ENCODE measurements around the gene CREB5.

CREB5 gene

DNA sequence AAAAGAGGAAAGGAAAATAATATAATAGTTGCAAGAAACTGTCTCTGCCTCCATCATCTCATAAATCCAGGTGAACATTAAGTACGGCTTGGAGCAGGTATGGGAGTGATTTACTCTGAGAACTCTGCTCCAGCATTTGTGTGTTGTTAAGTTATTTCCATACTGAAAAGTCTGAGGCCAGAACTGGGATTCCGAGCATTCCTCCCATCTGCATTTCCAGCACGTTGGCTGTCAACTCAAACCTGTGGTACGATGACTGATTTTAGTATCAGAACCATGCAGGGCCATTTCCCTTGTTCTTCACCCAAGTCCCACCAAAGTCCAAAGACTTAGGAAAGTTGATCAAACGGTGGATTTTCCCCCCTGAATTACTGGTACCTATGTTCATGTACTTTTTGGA lies 104.9 kb downstream of the CREB5 start:
- DNase-seq, result no peak

GRCh38 chr7:28517606-28518005 lies 105.3 kb downstream of the CREB5 start:
- DNase-seq, result no peak

DNA sequence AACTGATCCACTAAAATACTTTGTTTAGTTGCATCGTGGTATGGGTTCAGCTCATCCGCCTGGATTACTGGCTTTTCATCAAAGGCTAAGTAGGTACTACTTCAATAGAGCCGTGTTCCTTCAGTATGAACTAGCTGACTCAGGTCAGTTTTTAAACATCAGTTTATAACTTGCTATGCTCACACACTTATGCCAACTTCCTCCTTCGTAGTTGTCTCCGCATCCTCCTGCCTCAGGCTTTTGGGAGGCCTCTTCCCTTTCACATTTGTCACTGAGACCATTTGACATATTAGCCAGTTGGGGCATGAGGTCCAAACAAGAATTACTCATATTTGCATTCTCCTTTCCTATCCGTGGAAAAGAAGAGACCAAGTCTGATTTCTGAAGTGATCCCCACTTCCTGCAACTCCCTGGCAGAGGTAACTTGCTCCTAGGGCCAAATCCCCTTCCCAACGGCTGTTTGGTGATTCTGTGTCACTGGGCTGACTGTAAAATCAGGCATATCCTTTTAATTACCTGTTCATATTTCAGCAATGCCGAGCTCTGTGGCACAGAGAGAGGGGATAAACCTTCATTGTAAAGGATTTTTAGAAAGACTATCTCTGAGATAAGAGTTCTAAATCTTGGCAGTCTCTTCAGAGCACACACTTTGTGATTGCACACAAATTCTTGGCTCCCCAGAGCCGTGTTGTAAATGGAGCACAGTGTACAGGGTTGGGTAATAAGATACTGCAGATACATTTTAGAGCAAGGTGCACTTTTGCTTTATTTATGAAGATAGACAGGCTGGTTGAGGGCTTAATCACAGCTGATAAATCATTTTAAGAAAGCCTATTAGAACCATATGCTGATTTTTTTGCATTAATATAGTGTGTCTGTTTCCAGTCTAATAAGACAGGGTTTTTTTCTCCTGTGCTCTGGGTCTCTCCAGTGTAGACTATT lies 108.0 kb downstream of the CREB5 start:
- DNase-seq, result no peak

DNA sequence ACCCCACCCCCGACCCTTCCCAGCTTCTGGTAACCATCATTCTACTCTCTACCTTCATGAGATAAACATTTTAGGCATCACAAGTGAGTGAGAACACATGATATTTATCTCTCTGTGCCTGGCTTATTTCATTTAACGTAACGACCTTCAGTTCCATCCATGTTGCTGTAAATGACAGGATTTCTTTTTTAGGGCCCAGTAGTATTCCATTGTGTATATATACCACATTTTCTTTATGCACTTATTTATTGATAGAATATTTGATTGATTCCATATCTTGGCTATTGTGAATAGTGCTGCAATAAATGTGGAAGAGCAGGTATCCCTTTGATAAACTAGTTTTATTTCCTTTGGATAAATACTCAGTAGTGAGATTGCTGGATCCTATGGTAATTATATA lies 112.7 kb downstream of the CREB5 start:
- no peak for DNase-seq

DNA sequence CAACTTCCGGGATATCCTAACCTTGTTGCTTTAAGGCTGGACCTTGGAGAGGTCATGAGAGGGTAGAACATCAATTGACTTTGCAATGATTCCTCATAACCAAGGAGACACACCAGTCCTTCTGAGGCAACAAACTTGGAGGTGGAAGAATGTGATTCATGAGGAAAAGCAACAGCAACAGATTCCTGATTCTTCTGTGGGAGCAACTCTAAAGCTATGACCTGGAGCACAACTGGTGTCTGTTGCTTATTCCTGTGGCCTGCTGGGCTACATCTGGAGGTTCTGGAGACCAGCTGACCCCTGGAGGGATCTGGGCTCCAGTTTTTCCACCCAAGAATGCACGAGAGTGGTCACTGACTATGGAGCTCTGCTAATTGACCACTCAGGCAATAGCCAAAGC lies 116.6 kb downstream of the CREB5 start:
- no peak for DNase-seq

GRCh38 chr7:28529755-28530154 lies 117.4 kb downstream of the CREB5 start:
- no peak for DNase-seq

- no peak for DNase-seq
These were observed 118.0 kb downstream of the CREB5 start for GRCh38 chr7:28530175-28530802.

GRCh38 chr7:28530803-28531175 lies 118.5 kb downstream of the CREB5 start:
- no peak for DNase-seq

DNA sequence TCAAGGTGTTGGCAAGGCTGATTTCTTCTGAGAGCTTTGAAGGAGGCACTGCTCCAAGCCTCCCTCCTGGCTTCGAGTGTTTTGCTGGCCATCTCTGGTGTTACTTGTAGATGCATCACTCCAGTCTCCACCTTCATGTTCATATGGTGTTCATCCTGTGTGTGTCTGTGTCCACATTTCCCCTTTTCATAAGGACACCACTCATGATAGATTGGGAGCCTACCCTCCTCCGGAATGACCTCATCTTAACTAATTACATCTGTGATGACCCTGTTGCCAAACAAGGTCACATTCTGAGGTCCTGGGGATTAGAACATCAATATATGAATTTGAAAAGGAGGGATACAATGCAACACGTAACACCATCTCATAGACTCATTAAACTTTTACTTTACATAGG lies 119.0 kb downstream of the CREB5 start:
- DNase-seq, result no peak

DNA sequence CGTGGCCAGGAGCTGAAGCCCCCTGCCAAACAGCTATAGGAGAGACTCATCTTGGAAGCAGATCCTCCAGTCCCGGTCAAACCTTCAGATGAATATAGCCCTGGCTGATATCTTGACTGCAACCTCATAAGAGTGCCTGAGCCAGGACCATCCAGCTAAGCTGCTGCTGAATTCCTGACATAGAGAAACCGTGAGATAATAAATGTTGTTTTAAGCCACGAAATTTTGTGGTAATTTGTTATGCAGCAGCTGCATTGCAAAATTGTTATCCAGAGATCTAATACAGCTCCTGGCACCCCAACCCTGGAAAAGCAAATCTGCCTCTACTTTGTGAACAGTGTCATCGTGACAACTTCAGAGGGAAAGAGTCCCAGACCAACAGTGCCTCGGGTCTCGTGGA lies 119.9 kb downstream of the CREB5 start:
- DNase-seq, result no peak

- DNase-seq, result no peak
These were observed 120.9 kb downstream of the CREB5 start for GRCh38 chr7:28533267-28533666.

DNA sequence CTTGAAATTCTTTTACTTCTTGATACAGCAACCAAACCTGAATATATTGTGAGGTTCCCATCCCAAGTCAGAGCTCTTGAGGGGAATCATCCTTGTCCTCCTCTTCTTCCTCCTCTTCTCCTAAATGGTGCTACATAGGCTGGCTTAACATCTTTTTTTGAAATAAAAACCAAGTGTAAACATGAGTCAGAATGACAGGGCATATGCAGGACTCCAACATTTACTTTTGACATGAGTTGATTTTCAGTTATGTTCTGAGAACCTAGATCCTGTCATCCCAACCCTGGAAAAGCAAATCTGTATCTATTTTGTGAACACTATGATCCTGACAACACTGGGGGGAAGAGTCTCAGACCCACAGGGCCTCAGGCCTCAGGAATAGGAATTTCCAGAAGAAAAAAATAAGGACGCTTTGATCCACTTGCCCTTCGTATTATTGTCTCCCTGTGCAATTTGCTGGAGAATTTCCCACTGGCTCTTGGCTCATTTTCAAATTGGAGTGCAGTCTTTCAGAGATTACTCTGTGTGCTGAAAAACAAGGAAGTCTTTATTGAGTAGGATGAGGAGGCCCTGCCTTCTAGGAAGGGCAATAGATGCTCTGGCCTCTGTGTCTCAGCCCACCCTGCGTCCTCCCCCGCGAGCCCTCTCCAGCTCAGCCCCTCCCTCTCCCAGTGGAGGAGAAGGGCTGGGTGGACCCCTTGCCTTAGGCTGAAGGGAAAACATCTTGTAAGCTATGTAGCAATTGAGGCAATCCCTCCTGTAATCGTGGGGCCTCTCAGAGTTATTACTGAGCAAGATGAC lies 121.6 kb downstream of the CREB5 start:
- DNase-seq, result no peak

DNA sequence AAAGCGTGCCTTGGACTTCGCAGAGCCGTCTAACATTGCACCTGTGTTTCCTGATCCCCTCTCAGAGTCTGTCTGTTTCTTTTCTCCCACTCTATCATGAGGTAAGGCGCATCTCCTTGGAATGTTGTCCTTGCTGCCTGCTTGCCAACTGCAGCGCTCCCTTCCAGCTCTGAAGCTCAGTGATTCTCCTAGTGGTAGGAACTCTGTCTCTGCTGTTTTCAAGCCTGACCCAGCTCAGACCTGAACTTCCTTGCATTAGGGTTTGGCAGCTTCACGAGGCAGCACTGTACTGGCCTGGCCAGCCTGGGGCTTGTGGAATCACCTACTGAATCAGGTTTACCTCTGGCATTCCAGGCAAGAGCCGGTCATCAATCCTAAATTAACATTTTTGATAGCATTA lies 123.9 kb downstream of the CREB5 start:
- no peak for DNase-seq

DNA sequence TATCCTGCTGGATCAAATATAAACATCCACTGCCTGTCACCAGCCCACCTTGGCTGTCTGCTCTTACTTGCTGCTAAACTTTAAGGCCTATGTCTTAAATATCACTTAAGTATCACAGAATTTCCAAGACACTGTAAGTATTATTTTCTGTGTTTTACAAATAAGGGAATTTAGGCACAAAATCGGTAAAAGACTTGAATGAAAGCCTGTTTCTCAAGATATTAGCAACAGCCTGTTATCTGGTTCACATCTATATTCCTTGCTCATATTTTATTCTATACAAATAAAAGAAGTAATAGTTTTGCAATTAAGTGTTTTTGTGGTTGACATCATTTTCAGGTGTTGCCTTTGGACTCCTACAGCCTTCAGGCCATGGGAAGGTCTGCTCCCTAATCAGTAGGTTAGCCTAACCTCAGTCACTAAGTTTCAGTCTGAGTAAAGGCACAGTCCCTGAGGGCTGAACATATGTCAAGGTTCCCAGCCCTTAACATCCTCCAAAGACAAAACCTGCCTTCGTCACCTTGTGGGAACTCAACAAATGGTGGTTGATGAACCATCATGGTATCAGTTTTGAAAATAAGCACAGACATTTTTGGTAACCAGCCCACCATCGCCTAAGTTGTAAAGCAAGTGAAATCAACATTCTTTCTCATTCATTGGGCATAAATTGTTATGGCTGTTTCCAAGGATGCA lies 127.1 kb downstream of the CREB5 start:
- DNase-seq, result no peak

DNA sequence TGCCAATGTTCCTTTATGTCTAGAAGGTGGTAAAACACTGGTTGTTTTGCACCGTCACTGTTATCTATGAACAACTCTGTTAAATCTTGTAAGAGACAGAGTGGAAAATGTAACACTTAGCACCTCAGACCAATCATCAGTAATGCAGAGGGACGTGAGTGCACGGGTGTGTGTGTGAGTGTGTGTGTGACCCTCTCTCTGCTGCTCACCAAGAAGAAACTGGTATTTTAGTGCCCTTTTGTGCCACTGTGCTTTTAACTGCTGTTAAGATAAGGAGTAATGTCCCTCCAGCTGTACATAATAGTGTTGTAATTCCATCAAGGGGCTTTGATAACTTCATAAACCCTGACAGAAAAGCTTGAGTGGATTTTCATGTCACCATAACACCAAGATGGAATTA lies 130.1 kb downstream of the CREB5 start:
- no peak for DNase-seq

DNA sequence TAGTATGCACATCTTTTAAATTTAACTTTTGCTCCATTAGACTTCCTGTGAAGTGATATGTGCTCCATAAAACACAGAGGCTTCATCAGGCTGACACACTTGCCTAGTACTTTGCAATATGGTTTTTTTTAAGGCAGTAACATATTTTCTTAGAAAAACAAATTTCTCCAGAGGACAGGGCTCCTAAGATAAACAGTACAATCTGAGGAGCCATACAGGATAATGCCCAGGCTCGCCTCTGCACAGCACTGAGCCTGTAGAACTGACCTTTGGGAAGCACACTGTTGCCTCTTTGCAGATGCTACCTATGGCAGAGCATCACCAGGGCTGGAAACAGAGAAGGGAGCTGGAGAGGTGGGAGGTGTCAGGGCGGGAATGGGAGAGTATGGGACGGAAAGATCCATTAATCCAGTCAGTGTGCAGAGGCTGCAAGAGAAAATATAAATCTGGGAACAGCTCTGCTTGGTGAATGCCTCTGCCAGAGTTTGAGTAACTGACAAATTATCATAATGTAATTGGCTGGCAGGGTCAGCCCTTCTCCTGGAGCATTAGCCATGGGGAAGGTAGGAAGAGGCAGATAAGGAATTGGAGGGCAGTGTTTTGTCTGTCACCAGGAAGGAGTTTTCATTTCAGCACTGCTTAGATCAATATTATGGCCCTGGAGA lies 132.3 kb downstream of the CREB5 start:
- DNase-seq, result no peak

- no peak for DNase-seq
These were observed 133.7 kb downstream of the CREB5 start for GRCh38 chr7:28546067-28546466.

GRCh38 chr7:28547115-28547514 lies 134.8 kb downstream of the CREB5 start:
- DNase-seq, result no peak

DNA sequence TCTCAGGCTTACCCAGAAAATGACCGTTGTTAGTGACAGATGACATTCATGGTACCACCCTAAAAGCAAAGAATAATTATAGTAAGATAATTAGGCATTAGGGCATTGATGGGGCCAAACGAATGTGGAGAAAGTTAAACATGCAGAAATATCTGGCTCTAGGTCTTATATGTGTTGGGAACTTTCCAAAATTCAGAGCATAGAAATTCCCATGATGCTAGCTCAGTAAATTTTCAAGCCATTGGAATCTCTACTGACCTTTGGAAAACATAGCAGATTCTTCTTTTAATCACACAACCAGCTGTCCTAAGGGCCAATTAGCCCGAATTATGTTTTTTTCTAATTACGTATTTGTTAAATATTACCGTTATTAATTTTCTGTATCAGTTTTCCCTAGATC lies 136.1 kb downstream of the CREB5 start:
- no peak for DNase-seq

GRCh38 chr7:28549998-28550397 lies 137.7 kb downstream of the CREB5 start:
- DNase-seq, result no peak

- no peak for DNase-seq
These were observed 138.4 kb downstream of the CREB5 start for GRCh38 chr7:28550580-28551186.

GRCh38 chr7:28551331-28551730 lies 139.0 kb downstream of the CREB5 start:
- DNase-seq, result no peak
